ENCODE results near the gene GRID2. TPM values are rescaled to one million over a fixed set of nuclear protein-coding genes. Genes with fewer than 3 reads are reported as not detected.

Gene GRID2
- total and polyA plus RNA-seq, 8 donors = 0.39 TPM; not detected in 7

DNA sequence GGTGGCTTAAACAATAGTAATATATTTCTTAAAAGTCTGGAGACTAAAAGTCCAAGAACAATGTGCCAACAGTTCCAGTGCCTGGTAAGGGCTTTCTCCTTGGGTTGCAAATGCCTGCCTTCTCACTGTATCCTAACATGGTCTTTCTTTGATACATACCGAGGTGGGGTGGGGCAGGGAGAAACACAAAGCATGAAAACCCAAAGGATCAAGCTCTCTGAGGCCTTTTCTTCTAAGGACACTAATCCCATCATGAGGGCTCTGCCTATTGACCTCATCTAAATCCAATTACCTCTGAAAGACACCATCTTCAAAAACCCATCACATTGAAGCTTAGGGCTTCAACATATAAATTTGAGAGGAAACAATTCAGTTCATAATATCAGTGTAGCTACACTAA, 311.3 kb downstream of the GRID2 start:
- Histone ChIP-seq H3K27ac (no peak overlapping the region), H3K9me3 (no peaks in the 10 kb centered on the region), H3K4me1 (no peaks in the 10 kb centered on the region), H3K36me3 (no peaks in the 10 kb centered on the region), H3K4me3 (no peak overlapping the region), H3K27me3 (no peaks in the 10 kb centered on the region)
- TF ChIP-seq, protein P1, sequence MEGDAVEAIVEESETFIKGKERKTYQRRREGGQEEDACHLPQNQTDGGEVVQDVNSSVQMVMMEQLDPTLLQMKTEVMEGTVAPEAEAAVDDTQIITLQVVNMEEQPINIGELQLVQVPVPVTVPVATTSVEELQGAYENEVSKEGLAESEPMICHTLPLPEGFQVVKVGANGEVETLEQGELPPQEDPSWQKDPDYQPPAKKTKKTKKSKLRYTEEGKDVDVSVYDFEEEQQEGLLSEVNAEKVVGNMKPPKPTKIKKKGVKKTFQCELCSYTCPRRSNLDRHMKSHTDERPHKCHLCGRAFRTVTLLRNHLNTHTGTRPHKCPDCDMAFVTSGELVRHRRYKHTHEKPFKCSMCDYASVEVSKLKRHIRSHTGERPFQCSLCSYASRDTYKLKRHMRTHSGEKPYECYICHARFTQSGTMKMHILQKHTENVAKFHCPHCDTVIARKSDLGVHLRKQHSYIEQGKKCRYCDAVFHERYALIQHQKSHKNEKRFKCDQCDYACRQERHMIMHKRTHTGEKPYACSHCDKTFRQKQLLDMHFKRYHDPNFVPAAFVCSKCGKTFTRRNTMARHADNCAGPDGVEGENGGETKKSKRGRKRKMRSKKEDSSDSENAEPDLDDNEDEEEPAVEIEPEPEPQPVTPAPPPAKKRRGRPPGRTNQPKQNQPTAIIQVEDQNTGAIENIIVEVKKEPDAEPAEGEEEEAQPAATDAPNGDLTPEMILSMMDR (IDR thresholded peaks at IDR 0.05) = no peak
- WGBS, 2 donors = 64 to 70% methylated on average over 1 of the region's 1 CpG
- intact Hi-C loops (cut with DNase I) = no loop called here
- ATAC-seq = no peak
- no peak for FAIRE-seq
- no peak for DNase-seq

DNA sequence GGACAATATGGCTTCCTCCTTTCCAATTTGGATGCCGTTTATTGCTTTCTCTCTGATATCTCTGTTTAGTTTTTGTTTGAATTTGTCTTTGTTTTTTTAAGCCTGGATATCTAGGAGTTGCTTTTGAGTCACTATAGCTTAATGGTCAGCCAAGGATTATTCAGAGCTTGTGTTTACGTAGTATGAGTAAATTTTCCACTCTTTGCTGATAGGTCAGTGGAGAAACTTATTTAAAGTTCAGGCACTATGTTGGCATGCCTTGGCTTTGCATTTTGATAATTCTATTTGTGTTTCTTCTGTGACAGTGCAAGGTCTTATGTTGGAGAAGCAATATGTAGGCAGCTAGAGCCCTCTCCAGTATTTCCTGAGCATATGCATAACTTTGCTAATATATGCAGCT, 315.2 kb downstream of the GRID2 start:
- Histone ChIP-seq H3K36me3 (no peaks in the 10 kb centered on the region), H3K4me1 (no peaks in the 10 kb centered on the region), H3K27ac (no peak overlapping the region), H3K4me3 (no peak overlapping the region), H3K9me3 (no peaks in the 10 kb centered on the region), H3K27me3 (no peaks in the 10 kb centered on the region)
- DNase-seq (no peak), ATAC-seq (peak; percentile 75 to 84 (median 84)), FAIRE-seq (no peak)
- 28 to 34% methylated on average over 2 of the region's 2 CpGs for WGBS, 2 donors
- intact Hi-C loops (cut with DNase I) = no loop called here
- TF ChIP-seq, protein P1 (IDR thresholded peaks at IDR 0.05) = no peak

DNA sequence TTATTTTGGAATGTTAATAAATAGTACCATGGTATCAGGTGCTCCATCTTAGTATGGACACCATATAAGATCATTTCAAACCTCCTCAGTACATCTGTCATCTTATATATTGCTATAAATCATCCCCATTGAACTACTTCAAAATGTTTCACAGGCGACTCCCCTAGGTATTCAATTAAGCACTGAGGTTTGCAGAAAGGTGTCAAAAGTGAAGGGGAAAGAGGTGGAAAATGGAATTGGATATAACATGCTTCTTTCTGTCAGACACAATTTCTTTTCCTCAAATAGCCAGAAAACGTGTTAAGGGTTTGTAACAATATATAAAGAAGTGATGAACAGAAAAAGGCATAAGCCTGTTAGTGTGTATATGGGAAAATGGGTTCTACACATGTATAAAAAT, 325.5 kb downstream of the GRID2 start:
- intact Hi-C loops (cut with DNase I) = no loop called here
- Histone ChIP-seq H3K4me3 (no peak overlapping the region), H3K27ac (no peak overlapping the region), H3K27me3 (no peaks in the 10 kb centered on the region), H3K4me1 (no peaks in the 10 kb centered on the region), H3K36me3 (no peaks in the 10 kb centered on the region), H3K9me3 (no peaks in the 10 kb centered on the region)
- DNase-seq (no peak), ATAC-seq (no peak), FAIRE-seq (no peak)
- TF ChIP-seq, protein P1 (IDR thresholded peaks at IDR 0.05) = no peak
- 66 to 74% methylated on average over 2 of the region's 2 CpGs for WGBS, 2 donors

DNA sequence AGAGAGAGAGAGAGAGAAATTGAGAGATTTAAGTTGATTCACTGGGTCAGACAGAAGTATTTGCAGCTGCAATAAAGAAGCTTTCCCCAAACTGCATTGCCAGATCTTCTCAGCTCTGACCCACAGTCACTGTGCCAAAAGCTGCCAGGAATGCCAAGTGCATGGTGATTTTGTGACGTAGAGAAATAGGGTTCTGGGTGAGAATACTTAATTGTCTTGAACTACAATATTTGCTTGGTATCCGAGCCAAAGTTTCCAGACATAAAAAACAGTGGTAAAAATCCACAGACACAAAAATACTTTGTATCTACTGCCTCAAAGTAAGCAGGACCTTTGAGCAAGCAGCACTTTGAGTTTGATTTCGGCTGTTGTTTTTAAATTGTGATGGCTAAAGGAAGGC, 331.1 kb downstream of the GRID2 start:
- intact Hi-C loops (cut with DNase I) = no loop called here
- DNase-seq (no peak), ATAC-seq (no peak), FAIRE-seq (no peak)
- no peak overlapping the region for H3K27ac ChIP-seq
- TF ChIP-seq, protein P1 (IDR thresholded peaks at IDR 0.05) = no peak
- H3K9me3 ChIP-seq = no peaks in the 10 kb centered on the region
- H3K4me1 ChIP-seq = no peaks in the 10 kb centered on the region
- H3K27me3 ChIP-seq = no peaks in the 10 kb centered on the region
- H3K36me3 ChIP-seq = no peaks in the 10 kb centered on the region
- H3K4me3 ChIP-seq = no peak overlapping the region
- 60 to 63% methylated on average over 3 of the region's 3 CpGs for WGBS, 2 donors

DNA sequence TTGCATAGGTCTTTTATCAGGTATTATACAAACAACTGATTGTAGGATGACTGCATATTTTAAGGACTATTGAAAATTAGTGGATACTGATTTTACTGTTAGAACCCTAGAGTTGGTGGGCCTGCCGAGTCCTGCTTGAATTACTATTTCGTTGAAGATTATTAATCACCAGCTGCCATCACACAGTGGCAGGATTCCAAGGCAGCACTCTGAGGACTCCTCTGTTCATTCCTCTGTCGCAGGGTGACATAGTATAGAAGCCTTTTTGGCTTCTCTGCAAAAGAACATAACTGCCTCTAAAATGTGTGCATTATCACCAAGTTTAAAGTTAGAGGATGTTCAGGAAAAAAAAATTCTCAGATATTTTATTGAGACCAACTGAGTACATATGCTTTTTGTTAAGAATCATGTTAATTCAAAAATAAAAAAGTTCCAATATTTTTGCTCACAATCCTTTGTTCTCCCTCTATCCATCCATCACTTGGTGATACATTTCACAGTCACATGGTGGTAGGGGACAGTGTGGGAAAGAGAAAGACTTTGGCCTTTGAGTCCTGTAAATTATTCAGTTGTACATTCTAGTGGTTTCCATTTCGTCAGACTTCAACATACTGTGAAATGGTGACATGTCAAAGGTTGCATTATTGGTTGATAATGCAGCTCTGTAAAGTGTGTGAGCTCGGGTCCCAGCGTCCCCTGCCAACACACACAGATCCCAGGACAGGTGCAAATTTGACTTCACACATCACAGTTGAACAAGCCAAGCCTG, 332.5 kb downstream of the GRID2 start:
- intact Hi-C loops (cut with DNase I) = no loop called here
- H3K27me3 ChIP-seq = no peaks in the 10 kb centered on the region
- no peak for FAIRE-seq
- H3K9me3 ChIP-seq = no peaks in the 10 kb centered on the region
- H3K36me3 ChIP-seq = no peaks in the 10 kb centered on the region
- DNase-seq = no peak
- no peaks in the 10 kb centered on the region for H3K4me1 ChIP-seq
- 21 to 26% methylated on average over 6 of the region's 6 CpGs for whole genome bisulfite sequencing, 2 donors
- H3K27ac ChIP-seq = no peak overlapping the region
- TF ChIP-seq, protein P1 (IDR thresholded peaks at IDR 0.05) = no peak
- no peak for ATAC-seq
- H3K4me3 ChIP-seq = no peak overlapping the region
